ENCODE results near the gene SERPINF2.
"Not testable (repeated sequence)": the region's sequence is repeated elsewhere in the genome, so short reads cannot be mapped to it uniquely, and the experiment has no call there.

Gene SERPINF2

DNA sequence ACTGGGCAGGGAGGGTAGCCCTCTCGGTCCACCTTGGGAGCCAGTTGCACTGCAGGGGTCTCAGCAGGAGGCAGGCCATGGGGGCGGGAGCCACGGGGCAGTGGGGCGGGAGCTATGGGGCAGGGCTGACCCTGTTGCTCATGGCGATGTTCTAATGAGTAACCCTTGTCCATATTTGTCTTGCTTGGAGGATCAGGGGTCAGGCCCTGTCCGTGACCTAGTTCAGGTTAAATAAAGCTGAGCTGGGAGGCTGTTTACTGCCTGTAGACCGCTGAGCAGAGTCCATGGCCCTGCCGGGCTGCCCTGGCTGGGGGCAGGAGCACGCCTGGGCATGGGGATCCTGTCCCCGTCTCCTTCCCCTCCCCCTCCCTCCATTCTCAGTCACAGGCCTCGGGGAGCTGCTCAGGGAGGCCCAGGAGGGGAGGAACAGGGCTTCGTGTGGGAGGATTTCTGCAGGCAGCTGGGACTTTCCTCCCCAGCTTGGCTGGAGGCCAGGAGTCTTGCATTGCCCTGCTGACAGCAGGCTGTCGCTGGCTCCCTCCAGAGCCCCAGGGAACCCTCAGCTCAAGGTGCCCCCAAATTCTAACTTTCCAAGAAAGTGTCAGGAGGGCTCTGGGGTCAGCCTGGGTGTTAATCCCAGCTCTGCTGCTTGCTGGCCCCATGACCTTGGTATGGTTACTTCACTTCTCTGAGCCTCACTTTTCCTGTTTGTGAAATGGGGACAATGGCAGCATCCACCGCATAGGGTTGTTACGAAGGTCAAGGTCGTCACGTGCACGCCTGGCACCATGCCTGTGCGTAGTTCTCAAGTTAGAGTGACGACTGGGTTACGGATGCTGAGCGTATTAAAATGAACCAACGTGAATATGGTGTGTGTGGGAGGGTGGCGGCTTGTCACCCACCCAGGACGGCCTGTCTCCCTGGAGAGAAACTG is 6.1 kb upstream of the SERPINF2 start:
- DNase-seq: peak; percentile 68

DNA sequence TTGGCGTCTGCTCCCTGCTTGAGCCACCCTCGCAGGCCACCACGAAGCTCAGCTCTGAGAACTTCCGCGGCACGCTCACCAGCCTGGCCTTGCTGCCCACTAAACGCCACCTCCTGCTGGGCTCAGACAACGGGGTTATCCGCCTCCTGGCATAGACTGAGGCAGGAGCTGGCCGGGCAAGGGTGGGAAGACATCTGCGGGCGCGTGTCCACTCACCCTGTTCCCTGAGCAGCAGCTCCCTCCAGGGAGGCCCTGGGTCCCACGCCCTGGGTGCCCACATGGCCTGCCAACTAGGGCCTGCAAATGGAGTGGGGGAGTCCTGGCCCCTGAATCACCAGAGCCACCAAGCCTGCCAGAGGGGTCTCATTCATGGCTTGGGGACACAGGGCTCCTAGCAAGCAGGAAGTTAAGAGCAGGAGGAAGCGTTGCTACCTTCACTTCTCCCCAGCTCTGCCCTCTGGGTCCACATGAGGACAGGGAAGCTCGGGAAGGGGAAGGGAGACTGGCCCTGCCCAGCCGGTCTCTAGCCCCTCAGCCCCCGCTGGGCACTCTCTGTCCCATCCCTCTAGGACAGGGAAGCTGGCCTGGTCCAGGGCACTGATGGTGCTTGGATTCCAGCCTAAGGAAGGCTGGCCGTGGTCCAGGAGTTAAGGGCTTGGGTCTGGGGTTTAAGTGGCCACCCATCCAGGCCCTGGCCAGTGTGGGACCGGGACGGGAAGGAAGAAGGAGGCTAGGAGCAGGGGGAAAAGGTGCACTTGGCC is 5.0 kb upstream of the SERPINF2 start:
- no peak for DNase-seq

DNA sequence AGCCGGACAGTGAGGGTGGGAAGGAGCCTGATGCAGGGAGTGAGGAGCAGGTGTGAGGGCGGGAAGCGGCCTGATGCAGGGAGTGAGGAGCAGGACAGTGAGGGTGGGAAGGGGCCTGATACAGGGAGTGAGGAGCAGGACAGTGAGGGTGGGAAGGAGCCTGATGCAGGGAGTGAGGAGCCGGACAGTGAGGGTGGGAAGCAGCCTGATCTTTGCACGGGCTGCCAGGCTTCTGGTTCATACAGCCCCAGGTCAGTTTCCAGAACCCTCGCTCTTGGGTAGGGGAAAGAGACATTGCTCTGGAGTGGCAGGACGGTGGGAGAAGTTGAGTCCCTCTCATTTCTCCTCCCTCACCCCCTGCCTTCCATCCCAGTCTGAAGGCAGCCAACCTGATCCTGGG is 772 bp upstream of the SERPINF2 start:
- DNase-seq: not testable (repeated sequence)

- no peak for DNase-seq
These were observed 393 bp downstream of the SERPINF2 start for GRCh38 chr17:1743088-1743439.

DNA sequence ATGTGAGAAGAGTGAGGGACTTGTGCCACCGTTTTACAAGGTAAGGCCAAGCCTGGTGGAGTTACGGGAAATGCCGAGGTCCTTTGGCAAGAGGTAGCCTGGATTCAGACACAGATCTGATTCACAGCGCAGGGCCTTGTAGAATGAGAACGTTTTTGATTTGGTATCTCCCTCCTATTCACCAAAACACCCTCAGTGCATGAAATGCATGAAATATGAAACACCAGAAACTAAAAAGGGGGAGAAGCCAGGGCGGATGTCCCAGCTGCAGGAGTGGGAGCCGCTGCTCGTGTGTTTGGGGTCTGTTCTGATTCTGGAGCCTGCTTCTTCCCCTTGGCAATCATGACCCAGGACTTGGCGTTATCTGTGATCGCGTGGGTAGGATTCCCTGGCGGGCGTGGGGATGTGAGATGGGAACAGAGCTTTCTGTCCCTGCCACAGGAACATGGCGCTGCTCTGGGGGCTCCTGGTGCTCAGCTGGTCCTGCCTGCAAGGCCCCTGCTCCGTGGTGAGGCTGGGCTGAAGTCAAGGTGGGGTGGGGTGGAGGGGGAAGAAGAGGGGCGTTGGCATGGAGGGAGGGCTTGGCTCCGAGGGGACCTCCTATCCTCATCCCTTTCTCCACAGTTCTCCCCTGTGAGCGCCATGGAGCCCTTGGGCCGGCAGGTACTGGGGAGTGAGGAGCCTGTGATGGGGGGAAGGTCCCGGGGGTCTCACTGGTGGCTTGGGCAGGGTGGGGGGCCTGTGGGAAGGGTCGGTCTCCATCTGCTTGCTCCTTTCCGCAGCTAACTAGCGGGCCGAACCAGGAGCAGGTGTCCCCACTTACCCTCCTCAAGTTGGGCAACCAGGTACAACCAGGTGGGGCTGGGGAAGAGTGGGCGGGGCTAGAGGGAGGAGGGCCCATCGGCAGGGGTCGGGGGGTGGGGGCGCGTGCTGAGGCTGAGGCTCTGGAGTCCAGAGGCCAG is 2.2 kb downstream of the SERPINF2 start:
- DNase-seq: no peak

- no peak for DNase-seq
These were observed 2.9 kb downstream of the SERPINF2 start for GRCh38 chr17:1745513-1746020.

- DNase-seq: no peak
These were observed 4.4 kb downstream of the SERPINF2 start for GRCh38 chr17:1746975-1747543.

DNA sequence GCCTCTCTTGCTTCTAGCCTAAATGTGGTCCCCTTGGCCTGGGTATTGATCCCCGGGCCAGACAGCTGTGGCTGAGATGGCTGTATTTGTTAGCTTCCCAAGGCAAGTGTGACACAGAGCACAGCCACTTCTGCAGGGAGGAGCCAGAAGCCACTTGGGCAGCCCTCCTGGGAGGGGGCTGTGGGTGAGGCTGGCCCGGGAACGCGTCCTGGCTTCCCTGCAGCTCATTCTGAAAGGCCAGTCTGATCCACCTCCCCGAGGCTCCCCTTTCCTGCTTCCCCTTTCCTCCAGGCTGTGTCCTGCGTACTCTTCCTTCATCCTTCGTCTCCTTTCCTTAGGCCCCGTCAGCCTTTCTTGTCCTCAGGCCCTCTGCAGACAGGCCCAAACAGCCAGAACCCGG is 8.0 kb downstream of the SERPINF2 start:
- DNase-seq: no peak

DNA sequence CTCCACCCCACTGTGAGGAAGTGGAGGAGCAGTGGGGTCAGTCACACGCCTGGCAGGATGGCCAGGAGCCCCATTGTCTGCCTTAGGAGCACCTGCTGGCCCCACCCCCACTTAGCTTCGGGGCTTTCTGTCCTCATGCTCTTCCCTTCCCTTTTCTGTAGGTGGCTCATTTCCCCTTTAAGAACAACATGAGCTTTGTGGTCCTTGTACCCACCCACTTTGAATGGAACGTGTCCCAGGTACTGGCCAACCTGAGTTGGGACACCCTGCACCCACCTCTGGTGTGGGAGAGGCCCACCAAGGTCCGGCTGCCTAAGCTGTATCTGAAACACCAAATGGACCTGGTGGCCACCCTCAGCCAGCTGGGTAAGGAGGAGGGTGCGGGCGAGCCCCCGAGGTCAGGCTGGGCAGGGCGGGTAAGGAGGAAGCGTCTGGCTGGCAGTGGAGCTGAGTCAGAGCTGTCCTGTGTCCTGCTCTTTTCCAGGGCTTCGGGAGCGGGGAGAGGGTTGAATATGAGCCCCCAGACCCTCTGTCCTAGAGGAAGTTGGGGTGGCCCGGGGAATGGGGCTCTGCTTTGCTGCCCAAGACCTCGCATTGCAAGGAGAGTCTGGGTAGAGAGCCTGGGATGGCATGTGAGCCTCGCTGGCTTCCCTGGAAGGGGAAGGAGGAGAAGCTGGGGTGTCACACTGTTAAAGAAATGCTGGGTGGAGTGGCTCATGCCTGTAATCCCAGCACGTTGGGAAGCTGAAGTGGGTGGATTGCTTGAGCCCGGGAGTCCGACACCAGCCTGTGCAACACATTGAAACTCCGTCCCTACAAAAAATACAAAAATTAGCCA is 10.0 kb downstream of the SERPINF2 start:
- peak; percentile 31 for DNase-seq

DNA sequence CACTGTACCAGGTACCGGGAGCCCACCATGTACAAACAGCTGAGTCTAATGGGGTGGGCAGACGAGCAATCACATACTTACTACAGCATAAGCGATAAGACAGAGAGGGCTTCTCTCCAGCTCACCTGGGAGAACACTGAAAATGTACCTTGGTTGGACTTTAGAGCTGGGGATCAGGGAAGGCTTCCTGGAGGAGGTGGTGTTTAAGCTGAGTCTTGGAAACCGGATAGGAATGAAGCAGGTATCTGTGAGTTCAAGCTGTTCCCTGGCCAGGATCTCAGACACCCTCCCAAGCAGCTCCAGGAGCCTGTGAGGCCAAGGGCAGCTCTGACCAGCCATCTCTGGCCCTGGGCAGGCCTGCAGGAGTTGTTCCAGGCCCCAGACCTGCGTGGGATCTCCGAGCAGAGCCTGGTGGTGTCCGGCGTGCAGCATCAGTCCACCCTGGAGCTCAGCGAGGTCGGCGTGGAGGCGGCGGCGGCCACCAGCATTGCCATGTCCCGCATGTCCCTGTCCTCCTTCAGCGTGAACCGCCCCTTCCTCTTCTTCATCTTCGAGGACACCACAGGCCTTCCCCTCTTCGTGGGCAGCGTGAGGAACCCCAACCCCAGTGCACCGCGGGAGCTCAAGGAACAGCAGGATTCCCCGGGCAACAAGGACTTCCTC is 11.2 kb downstream of the SERPINF2 start:
- DNase-seq: no peak

- DNase-seq: no peak
These were observed 11.9 kb downstream of the SERPINF2 start for GRCh38 chr17:1754430-1755112.

- DNase-seq: no peak
These were observed 12.7 kb downstream of the SERPINF2 start for GRCh38 chr17:1755252-1755826.

- no peak for DNase-seq
These were observed 13.2 kb downstream of the SERPINF2 start for GRCh38 chr17:1755827-1756262.

- no peak for DNase-seq
These were observed 16.1 kb downstream of the SERPINF2 start for GRCh38 chr17:1758807-1759206.

DNA sequence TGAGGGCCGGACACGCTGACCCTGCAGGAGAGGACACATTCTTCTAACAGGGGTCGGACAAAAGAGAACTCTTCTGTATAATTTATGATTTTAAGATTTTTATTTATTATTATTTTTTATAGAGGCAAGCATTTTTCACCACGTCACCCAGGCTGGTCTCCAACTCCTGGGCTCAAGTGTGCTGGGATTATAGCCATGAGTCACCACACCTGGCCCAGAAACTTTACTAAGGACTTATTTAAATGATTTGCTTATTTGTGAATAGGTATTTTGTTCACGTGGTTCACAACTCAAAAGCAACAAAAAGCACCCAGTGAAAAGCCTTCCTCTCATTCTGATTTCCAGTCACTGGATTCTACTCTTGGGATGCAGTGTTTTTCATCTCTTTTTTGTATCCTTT is 16.9 kb downstream of the SERPINF2 start:
- no peak for DNase-seq

- DNase-seq: peak; percentile 69
These were observed 19.7 kb downstream of the SERPINF2 start for GRCh38 chr17:1762233-1762900.

DNA sequence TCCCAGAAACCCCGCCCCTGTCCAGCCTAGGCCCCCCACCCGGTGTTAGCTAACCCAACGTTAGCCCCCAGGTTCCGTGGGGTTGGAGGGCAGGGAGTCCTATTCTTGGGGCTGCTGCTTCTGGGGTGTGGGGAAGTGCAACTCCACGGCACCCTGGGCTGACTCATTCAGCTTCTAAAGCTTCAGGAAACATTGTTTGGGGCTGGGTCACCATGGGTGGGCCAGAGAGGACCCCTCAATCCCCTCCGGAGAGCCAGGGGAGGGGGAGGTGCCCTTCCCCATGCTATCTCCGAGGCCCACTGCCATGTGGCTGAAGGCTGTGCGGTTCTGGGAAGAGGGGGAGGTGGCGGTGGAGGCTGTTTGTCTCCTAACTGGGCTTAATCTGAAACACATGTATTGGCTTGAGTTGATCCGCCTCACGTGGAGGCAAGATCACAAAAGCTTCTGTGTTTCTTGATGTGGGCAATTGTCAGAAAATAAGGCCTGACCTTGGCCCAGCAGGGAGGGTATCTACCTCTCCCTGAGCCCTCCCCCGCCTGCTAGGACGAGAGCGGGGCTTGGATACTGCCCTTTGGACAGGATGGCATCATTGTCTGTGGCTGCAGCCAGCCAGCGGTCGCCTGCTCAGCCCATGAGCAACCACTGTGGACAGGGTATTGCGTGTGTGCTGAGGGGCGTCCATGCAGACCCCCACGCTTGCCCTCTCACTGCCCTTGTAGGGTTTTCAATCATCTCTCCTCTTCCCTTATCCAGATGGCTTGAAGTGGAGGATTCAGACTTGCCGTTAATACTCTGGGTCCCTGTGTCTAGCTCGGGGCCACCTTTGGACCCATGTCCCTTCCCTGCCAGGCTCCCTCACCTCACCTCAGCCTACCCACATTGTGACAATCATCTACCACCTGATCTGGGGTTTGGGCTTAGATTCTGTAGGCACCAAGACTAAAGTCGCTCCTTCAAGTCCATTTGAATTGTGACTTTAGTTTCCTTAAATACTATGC is 20.5 kb downstream of the SERPINF2 start:
- DNase-seq: peak; percentile 85

DNA sequence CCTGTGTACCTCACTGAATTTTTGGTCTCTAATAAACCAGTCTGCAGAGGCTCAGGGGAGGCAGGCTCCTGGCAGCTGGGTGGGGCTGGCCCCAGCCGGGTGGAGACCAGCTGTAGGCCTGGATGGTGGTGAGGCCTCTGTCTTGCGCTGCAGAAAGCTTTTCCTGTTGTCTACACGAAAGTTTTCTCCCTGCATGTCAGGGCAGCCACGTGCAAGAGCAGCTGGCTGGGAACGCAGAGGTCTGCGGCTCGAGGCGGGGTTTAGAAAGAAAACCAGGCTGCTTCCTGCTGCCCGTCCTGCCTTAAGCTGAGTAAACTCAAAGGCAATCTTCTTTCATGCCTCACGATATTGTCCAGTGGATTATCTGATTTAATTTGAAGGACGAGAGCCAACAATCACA is 21.6 kb downstream of the SERPINF2 start:
- DNase-seq: no peak
